GM19351 (cell line): ENCODE results near the gene ADORA1.

Experiments
- ATAC-seq: cut with Tn5 transposase; IDR thresholded peaks from one replicate; pipeline ENCODE4 v1.9.1; 2021; ENCODE audit warnings: mild to moderate bottlenecking, moderate library complexity; ENCODE audit not compliant: unreplicated experiment

Gene ADORA1

GRCh38 chr1:203172184-203173010, 44.9 kb downstream of the ADORA1 start:
- ATAC-seq: no peak

GRCh38 chr1:203173011-203173555, 45.6 kb downstream of the ADORA1 start:
- no peak for ATAC-seq

GRCh38 chr1:203173566-203173965, 46.0 kb downstream of the ADORA1 start:
- peak; percentile 90 for ATAC-seq

GRCh38 chr1:203174324-203174985, 46.9 kb downstream of the ADORA1 start:
- ATAC-seq: no peak

- no peak for ATAC-seq
These were observed 47.8 kb downstream of the ADORA1 start, which contains the start of gene MYBPH for GRCh38 chr1:203175237-203175826. Gene MYBPH (minus strand): TSS chr1:203175826. CDS start chr1:203175755, 71 bp downstream.

- no peak for ATAC-seq
These were observed 48.3 kb downstream of the ADORA1 start for GRCh38 chr1:203175827-203176241.

- no peak for ATAC-seq
These were observed 48.9 kb downstream of the ADORA1 start for GRCh38 chr1:203176273-203177035.

GRCh38 chr1:203177036-203177405, 49.5 kb downstream of the ADORA1 start:
- no peak for ATAC-seq

GRCh38 chr1:203177470-203178039, 50.0 kb downstream of the ADORA1 start:
- no peak for ATAC-seq

- no peak for ATAC-seq
These were observed 50.6 kb downstream of the ADORA1 start for GRCh38 chr1:203178083-203178482.

GRCh38 chr1:203178821-203179666, 51.5 kb downstream of the ADORA1 start:
- no peak for ATAC-seq

- no peak for ATAC-seq
These were observed 52.1 kb downstream of the ADORA1 start for GRCh38 chr1:203179667-203180005.

GRCh38 chr1:203180611-203181330, 53.2 kb downstream of the ADORA1 start:
- ATAC-seq: no peak

- no peak for ATAC-seq
These were observed 54.3 kb downstream of the ADORA1 start for GRCh38 chr1:203181586-203182386.

GRCh38 chr1:203182387-203182953, 54.9 kb downstream of the ADORA1 start:
- ATAC-seq: no peak

GRCh38 chr1:203183828-203184227, 56.3 kb downstream of the ADORA1 start:
- no peak for ATAC-seq

- no peak for ATAC-seq
These were observed 56.9 kb downstream of the ADORA1 start for GRCh38 chr1:203184467-203184866.

GRCh38 chr1:203185061-203185461, 57.5 kb downstream of the ADORA1 start:
- ATAC-seq: no peak
